GM19467 (cell line): ENCODE data around the gene APP.

Experiments used
- ATAC-seq: cut with Tn5 transposase; IDR thresholded peaks from one replicate; pipeline ENCODE4 v1.9.1; 2021; ENCODE audit warnings: mild to moderate bottlenecking, moderate library complexity; ENCODE audit not compliant: unreplicated experiment

APP gene

GRCh38 chr21:26170471-26171257 lies at the start of gene APP:
Gene APP (minus strand): TSS chr21:26170770. CDS start chr21:26170620, 150 bp downstream.
- peak; percentile 85 for ATAC-seq

- no peak for ATAC-seq
Observed at GRCh38 chr21:26212220-26212619, 41.6 kb upstream of the APP start.

GRCh38 chr21:26210614-26211013 lies 40.0 kb upstream of the APP start:
- no peak for ATAC-seq

GRCh38 chr21:26207021-26207420 lies 36.5 kb upstream of the APP start:
- ATAC-seq: no peak

- no peak for ATAC-seq
Observed at GRCh38 chr21:26199456-26199855, 28.9 kb upstream of the APP start.

GRCh38 chr21:26195708-26196107 lies 25.1 kb upstream of the APP start:
- ATAC-seq: no peak

- no peak for ATAC-seq
Observed at GRCh38 chr21:26194811-26195251, 24.3 kb upstream of the APP start.

GRCh38 chr21:26194326-26194725 lies 23.8 kb upstream of the APP start:
- ATAC-seq: no peak

GRCh38 chr21:26191609-26192008 lies 21.0 kb upstream of the APP start:
- no peak for ATAC-seq

- ATAC-seq: no peak
Observed at GRCh38 chr21:26188422-26188821, 17.9 kb upstream of the APP start.

GRCh38 chr21:26185446-26185845 lies 14.9 kb upstream of the APP start:
- ATAC-seq: no peak

GRCh38 chr21:26185021-26185420 lies 14.5 kb upstream of the APP start:
- ATAC-seq: no peak

- ATAC-seq: no peak
Observed at GRCh38 chr21:26179501-26179900, 8.9 kb upstream of the APP start.

- no peak for ATAC-seq
Observed at GRCh38 chr21:26177746-26178426, 7.3 kb upstream of the APP start.

GRCh38 chr21:26177187-26177586 lies 6.6 kb upstream of the APP start:
- ATAC-seq: no peak

GRCh38 chr21:26171258-26172100 lies 909 bp upstream of the APP start:
- no peak for ATAC-seq

GRCh38 chr21:26169611-26170470 lies 729 bp downstream of the APP start:
- peak; percentile 4 for ATAC-seq

- ATAC-seq: no peak
Observed at GRCh38 chr21:26169061-26169610, 1.4 kb downstream of the APP start.

- no peak for ATAC-seq
Observed at GRCh38 chr21:26168371-26168770, 2.2 kb downstream of the APP start.

GRCh38 chr21:26167593-26167992 lies 3.0 kb downstream of the APP start:
- no peak for ATAC-seq
